SK-N-MC (cell line): ENCODE data around the gene CCDC88A.

Experiments
- EZH2 ChIP-seq: fragments of 200-600 bp; sonication (generic); IDR thresholded peaks from one replicate; pipeline ENCODE4 v1.6.1; 2017; ENCODE audit warnings: antibody characterized with exemption
- FOXP2 ChIP-seq: optimal IDR thresholded peaks from 2 replicates; pipeline ENCODE3; 2011; ENCODE audit warnings: mild to moderate bottlenecking, moderate library complexity; ENCODE audit not compliant: insufficient read depth; ENCODE audit errors: extremely low read length, control extremely low read depth
- POLR2AphosphoS5 ChIP-seq: IDR thresholded peaks from 2 replicates; pipeline ENCODE4 v1.6.1; 2012; ENCODE audit warnings: mild to moderate bottlenecking, low read depth, low read length, borderline replicate concordance

GRCh38 chr2:55451699-55452098 lies 32.0 kb upstream of the CCDC88A start:
- no peak for TF ChIP-seq POLR2AphosphoS5
- TF ChIP-seq EZH2, result no peak
- TF ChIP-seq FOXP2, result no peak
